ENCODE measurements around the gene WNK2.
"Not testable (repeated sequence)": the region's sequence is repeated elsewhere in the genome, so short reads cannot be mapped to it uniquely, and the experiment has no call there.

WNK2 gene

DNA sequence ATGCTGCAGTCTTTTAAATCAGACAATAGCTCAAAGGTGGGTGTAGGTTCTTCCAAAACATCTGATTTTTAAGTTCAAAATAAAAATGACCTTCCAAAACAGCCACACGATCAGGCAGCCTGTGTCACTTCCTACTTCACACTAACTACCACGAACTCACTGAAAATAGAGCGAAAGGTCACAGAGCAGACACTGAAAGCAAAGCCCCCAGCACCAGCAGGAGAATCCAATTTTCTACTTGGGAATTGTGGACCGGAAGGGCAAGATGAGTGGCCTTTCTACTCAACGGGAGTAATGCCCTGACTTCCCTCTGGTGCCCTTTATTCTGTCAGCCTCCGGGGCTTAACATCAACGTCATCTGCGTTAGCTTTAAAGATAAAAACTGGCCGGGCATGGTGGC is 159.7 kb downstream of the WNK2 start:
- no peak for DNase-seq

GRCh38 chr9:93345643-93346230 is 161.8 kb downstream of the WNK2 start:
- no peak for DNase-seq

GRCh38 chr9:93346231-93347112 is 162.5 kb downstream of the WNK2 start:
- DNase-seq: peak; percentile 44

DNA sequence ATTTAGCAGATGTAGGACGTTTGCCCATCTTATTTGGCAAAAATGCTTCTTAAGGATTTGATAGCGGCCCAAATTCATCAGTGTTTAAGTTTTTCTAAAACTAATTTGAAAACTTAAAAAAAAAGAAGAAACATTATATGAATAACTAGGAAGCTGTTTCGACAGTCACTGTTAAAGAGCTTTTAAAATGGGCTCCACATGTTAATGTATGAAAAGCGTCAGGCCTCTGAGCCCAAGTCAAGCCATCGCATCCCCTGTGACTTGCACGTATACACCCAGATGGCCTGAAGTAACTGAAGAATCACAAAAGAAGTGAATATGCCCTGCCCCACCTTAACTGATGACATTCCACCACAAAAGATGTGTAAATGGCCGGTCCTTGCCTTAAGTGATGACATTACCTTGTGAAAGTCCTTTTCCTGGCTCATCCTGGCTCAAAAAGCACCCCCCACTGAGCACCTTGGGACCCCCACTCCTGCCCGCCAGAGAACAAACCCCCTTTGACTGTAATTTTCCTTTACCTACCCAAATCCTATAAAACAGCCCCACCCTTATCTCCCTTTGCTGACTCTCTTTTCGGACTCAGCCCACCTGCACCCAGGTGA is 163.5 kb downstream of the WNK2 start:
- not testable (repeated sequence) for DNase-seq

DNA sequence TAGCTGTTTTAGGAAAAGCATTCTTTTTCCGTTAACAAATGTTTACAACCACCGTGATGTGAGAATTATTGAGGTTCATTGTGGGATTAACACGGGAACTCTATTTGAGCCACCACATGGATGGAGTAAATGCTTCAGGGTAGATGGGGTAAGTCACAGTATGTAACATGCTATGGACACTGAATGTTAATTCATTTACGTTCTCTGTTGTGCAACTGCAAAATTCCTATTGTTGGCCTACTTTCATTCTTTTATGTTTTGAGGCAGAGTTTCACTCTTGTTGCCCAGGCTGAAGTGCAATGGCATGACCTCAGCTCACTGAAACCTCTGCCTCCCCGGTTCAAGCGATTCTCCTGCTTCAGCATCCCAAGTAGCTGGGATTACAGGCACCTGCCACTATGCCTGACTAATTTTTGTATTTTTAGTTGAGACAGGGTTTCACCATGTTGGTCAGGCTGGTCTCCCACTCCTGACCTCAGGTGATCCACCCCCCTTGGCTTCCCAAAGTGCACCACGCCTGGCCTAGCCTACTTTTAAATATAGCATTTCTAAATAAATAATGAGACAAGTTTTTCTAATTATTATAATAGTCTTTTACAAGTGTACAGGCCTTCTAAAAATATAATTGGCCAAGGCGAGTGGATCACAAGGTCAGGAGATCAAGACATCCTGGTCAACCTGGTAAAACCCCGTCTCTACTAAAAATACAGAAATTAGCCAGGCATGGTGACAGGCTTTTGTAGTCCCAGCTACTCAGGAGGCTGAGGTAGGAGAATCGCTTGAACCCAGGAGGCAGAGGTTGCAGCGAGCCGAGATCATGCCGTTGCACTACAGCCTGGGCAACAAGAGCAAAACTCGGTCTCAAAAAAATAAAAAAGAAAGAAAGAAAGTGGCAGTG is 169.7 kb downstream of the WNK2 start:
- not testable (repeated sequence) for DNase-seq

- no peak for DNase-seq
Measured at GRCh38 chr9:93354451-93354850, 170.5 kb downstream of the WNK2 start.

DNA sequence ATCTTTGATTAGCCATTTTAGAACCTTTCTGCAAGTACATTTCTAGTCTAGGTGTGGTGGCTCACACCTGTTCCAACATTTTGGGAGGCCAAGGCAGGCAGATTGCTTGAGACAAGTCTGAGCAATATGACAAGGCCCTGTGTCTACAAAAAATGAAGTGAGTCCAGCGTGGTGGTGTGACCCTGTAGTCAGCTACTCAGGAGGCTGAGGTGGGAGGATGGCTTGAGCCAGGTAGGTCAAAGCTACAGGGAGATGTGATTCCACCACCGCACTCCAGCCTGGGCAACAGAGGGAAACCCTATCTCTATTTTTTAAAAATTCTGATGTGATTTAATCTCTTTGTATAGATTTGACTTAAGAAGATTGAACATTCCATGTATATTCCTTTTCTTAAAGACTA is 171.9 kb downstream of the WNK2 start:
- DNase-seq: no peak

DNA sequence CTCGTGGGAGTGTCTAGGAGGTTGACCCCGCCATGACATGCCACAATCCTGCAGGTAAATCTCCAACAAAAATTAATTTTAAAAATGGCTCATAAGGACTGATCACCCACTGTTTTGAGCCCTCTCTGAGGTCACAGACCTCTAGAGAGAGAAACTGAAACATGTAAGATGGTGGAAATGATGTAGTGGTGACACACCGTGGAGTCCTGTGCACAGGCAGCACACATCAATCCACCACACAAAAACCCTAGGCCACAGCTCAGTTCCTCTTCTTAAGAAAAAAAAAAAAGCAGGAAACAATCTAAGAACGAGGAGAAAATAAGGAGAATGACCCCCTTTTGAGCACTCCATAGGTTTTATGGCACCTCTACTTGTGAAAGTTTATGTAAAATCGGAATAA is 173.7 kb downstream of the WNK2 start:
- DNase-seq: peak; percentile 15

GRCh38 chr9:93359907-93360306 is 176.0 kb downstream of the WNK2 start:
- not testable (repeated sequence) for DNase-seq

DNA sequence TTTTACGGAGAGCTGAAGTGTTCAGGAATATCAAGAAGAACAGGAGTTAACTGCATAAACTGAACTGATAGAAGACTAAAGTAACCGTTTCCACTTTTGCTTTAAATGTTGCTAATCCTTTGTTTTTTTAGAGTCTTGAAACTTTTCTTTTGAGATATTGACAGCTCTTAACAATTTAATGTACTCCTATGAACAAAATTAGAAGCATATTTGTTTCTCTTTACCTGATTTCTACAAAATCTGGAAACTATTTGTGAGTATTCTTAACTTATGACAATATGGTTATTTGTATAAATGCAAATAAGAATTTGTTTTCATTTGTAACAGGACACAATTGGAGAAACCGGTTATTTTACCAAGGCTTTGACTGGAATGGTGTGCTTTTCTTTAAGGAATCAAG is 178.1 kb downstream of the WNK2 start:
- DNase-seq: peak; percentile 4

DNA sequence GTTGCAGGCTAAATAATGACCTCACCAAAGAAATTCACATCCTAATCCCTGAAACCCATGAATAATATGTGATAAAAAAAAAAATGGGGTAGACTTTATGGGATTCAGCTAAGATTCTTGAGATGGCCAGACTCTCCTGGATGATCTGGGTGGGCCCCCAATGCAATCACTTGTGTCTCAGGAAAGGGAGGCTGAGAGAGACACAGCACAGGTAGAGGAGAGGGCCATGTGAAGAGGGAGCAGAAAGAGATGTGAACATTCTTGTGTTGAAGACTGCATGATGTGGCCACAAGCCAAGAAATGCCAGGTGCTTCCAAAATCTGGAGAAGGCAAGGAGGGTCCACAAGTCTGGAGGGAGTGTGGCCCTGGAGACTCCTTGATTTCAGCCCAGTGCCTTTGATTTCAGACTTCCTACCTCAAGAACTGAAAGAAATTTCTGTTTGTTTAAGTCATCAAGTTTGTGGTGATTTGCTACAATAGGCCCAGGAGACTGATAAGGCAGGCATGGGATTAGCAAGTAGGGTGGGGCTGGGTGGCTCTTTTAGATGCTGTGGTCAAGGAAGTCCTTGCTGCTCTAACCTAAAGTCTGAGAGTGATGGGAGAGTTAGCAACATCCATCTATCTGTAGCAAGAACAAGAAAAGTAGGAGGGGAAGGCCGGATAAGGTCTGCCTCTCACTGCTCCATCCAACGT is 180.9 kb downstream of the WNK2 start:
- DNase-seq: peak; percentile 3

- DNase-seq: no peak
Measured at GRCh38 chr9:93365427-93366118, 181.6 kb downstream of the WNK2 start.

DNA sequence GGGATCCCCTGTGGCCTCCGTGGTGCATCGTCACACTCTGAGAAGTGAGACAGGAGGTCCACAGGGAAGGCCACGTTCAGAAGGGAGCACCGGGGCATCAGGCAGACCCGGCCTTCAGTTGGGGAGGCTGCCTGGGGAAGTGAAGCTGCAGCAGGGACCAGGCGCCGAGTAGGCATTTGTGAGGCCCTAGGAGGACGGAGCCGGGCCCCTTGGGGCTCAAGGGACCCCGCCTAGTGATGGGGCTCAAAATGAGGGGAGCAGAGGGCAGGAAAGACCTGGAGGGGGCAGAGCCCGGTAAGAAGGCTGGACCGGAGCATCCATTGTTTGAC is 182.1 kb downstream of the WNK2 start:
- DNase-seq: no peak

DNA sequence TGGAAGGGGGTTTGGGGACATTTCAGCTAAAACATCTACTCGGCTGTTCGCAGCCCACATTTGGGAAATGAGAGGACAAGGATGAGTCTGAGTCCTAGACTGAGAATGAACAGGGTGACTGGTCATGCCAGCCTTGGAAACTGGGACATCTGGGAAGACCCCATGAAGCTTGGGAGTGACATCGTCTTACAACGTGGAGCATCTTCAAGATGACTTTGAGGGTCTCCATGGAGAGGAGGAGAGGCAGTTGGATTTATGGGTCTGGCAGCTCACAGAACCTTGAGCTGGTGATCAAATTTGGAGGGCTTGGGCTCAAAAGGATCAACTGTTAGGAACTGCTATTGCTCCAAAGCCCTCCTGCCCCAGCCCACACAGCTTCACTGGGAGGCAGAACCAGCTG is 182.5 kb downstream of the WNK2 start:
- not testable (repeated sequence) for DNase-seq

DNA sequence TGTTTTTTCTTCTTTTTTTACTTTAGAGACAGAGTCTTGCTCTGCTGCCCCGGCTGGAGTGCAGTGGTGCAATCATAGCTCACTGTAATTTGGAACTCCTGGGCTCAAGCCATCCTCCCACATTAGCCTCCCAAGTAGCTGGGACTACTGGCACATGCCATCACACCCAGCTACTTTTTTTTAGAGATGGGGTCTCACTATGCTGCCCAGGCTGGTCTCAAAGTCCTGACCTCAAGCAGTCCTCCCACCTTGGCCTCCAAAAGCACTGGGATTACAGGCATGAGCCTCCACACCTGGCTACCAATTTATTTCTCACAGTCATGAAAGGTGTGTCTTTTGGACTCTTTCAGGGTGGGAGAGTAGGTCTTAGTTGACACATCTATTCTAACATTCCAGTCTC is 184.5 kb downstream of the WNK2 start:
- no peak for DNase-seq

DNA sequence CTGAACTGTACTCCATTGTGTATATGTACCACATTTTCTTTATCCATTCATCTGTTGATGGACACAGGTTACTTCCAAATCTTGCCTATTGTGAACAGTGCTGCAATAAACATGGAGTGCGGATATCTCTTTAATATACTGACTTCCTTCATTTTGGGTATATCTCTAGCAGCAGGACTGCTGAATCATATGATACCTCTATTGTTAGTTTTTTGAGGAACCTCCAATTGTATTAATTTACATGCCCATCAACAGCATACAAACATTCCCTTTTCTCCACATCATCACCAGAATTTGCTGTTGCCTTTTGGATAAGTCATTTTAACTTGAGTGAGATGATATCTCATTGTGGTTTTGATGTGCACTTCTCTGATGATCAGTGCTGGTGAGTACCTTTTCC is 185.7 kb downstream of the WNK2 start:
- peak; percentile 17 for DNase-seq

Data from hematopoietic multipotent progenitor cell treated with erythropoietin and hydrocortisone succinate and interleukin-3 and kit ligand, for 4 days (in vitro differentiated cells).